Activated CD8-positive, alpha-beta memory T cell treated with anti-CD3 and anti-CD28 coated beads for 4 hours (primary cell): Measurements from ENCODE around the gene MBD3L5.
"Not testable (repeated sequence)": the region's sequence is repeated elsewhere in the genome, so short reads cannot be mapped to it uniquely, and the experiment has no call there.

ENCODE experiments used
- DNase-seq, 2 donors: peaks; one replicate each; pipeline ENCODE4 v3.0.0-alpha.2; 2020; ENCODE audit warnings: low read depth in 2 of 2

Gene MBD3L5

GRCh38 chr19:7030278-7030677 is at the start of gene MBD3L5:
MBD3L5 (plus strand) TSS chr19:7030578; CDS start chr19:7030612, 34 bp downstream.
- not testable (repeated sequence) for DNase-seq

DNA sequence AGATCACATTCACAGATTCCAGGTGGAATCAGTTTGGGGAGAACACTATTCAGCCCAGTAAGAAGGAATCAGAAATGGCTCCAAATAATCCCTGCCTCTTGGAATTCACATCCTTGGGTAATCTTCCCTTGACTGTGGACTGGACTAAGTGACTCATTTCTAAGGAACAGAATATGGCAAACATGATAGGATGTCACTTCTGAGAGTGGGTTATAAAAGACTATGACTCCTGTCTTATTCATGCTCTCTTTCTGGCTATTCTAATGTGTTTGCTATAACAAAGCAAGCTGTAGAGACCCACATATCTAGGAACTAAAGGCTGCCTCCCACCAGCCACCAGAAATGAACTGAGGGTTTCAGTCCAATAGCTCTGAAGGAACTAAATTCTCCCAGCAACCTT is 46.9 kb upstream of the MBD3L5 start:
- DNase-seq, result no peak

GRCh38 chr19:6987850-6988249 is 42.5 kb upstream of the MBD3L5 start:
- DNase-seq, result no peak

DNA sequence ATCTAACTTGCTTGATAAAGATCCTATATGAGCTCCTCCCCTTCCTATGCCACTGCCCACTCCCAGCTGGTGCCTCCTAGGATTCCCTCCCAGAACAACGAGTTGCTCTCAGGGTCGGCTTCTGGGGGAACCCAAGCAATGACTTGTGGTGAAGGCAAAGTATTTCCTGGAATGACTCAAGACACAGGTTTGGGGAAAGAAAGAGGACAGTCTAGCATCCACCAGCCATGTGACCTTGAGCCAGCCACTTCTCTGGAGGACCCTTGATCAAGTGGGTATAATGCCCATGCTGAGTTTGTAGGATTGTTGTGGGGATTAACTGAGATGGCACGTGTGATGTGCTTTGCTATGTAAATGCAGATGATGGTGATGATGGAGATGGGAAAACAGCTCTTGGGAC is 42.1 kb upstream of the MBD3L5 start:
- no peak for DNase-seq

GRCh38 chr19:6995054-6995453 is 35.3 kb upstream of the MBD3L5 start:
- no peak for DNase-seq

DNA sequence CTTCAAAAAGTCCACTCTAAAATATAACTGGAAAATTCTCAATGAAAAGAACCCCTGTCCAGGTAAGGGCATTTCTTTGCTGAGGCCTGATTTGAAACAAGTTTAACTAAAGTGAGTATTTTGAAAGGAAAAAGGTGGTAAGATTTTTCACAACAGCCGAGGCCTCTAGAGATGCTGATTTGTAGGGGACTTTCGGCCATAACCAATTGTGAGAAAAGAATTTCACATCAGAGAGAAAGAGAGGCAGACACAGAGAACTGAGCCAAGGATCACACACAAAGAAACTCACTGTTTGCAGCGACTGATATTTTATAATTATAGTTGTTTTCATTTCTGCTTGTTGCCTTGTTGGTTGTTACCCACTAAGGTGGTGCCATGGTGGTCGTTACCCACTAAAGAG is 33.6 kb upstream of the MBD3L5 start:
- no peak for DNase-seq

- no peak for DNase-seq
Observed at GRCh38 chr19:6997679-6998445, 32.5 kb upstream of the MBD3L5 start.

DNA sequence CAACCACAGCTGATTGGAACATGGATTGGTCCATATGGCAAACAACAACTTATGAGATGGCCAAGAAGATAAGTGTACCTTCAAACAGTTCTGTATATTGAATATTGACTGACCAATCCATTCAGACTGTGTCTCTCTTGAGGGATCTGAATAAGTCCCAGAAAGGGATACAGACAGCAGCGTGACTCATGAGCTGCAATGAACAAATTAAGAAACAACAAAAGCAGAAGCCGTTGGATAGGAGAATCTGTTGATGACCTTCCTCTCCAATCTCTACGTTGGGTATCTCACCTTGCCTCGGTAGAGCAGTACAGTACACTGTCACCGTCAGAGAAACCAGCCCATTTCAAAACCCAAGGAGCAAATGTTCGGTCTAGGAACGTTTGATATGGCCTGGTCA is 30.4 kb upstream of the MBD3L5 start:
- DNase-seq, result no peak

DNA sequence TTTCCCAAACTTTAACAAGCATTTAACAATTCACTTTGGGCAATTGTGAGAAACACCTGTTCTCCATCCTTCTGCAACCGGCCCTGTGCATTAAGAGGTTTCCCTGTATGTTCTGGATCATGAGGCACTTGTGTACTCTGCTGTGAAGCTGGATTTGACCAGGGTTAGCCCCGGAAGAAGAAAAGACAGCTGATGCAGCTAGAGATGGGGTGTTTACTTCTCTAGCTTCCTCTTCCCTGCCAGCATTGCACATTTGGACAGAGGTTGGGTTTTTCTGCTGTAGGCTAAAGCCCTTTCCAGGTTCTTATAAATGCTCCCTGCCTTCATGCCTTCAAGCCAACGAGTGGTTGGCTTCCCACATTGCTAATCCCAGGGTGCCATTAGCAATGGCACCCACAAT is 30.0 kb upstream of the MBD3L5 start:
- DNase-seq, result no peak

DNA sequence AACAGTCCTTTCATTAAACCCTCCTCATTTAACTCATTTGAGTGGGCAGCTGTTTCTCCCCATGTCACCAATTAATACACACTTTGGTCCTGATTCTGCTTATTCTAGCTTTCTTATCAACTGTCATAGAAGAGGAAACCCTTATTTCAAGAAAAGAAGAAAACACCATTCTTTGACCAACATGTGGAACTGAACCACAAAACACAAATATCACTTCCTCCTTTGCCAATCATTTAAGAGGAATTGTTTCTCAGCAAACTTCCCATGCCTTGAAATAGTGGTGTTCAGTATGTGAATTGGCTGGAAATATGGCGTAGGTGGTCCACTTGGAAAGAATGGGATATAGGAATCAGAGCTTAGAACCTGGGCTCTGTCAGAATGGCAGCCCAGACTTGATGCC is 29.6 kb upstream of the MBD3L5 start:
- no peak for DNase-seq

DNA sequence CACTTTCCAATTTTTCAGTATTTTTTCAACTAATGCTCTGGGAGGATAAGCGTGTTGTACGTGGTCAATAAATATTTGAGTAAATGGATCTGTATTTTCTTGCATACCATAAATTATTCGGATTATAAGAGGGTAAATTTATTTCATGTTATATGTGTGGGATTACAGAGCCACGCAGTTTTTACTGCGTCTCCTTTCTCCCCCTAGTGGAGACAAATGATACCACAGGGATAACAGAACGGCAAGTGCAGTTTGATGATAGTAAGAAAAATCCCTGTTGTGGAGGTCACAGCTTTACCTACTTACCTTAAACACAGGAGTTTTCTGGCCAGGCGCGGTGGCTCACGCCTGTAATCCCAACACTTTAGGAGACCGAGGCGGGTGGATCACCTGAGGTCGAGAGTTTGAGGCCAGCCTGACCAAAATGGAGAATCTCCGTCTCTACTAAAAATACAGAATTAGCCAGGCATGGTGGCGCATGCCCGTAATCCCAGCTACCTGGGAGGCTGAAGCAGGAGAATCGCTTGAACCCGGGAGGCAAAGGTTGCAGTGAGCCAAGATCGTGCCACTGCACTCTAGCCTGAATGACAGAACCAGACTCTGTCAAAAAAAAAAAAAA is 26.0 kb upstream of the MBD3L5 start:
- no peak for DNase-seq

DNA sequence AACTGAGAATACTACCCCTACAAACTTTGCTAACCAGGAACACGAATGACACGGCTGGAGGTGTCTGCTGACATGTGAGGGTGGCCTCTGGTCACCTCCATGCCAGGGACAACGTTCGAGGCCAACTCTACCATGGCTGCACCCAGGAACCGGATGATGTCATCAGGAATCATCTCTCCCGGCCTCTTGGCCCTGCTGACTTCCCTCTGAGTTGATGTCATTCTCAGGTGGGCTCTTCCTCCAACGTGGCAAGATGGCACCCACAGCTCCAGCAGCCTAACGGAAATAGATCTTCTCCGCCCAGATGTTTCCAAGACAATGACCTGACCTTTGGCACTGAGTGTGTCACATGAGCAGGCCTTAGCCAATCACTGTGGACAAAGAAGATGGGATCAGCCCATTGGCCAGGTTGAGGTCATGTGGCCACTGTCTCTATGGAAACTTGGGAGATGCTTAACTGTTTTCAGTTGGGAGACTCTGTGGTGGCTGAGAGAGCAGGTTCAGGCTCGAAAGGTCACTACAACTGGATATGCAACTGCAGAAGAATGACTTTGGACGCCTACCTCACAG is 24.2 kb upstream of the MBD3L5 start:
- DNase-seq, result no peak

DNA sequence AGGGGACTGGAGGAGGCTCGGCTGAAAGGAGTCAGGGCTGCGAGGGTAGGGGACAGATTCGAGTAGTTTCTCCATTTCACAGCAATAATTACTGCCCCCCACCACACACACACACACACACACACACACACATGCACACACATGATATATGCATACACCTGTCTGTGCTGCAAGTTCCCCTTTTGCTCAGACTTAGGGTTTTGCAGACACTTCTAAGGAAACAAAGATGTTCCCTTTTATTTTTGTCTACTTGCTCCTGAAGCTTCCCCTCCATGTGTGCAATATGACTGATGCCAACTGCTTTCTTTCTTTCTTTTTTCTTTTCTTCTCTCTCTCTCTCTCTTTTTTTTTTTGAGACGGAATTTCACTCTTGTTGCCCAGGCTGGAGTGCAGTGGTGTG is 22.5 kb upstream of the MBD3L5 start:
- DNase-seq, result no peak

GRCh38 chr19:7010722-7011593 is 19.4 kb upstream of the MBD3L5 start:
- no peak for DNase-seq

- DNase-seq, result no peak
Observed at GRCh38 chr19:7013678-7014077, 16.7 kb upstream of the MBD3L5 start.

- no peak for DNase-seq
Observed at GRCh38 chr19:7018828-7019227, 11.6 kb upstream of the MBD3L5 start.

DNA sequence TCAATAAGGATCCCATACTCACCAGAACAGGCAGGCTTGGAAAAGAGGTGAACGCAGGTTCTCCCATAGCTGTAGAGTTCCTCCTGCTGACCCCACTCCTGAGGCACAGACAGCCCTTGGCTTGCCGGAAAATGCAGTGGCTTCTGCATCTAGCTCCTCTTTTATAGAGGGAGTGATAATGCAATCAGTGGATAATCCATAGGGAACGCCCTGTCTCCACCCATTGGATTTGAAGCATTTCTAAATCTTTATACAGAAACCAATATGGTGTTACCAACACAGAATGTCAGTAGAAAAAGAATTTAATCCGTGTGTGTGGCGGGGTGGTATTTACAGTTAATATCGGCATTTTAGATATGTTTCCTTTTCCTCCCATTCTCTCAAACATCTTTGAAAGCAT is 9.0 kb upstream of the MBD3L5 start, which contains the start of gene MBD3L2B:
Gene MBD3L2B, minus strand, starts transcription at position 101 of the 400 bp plus-strand sequence. Its CDS starts 34 bp downstream, at position 67.
- DNase-seq, result not testable (repeated sequence)

GRCh38 chr19:7028790-7029189 is 1.6 kb upstream of the MBD3L5 start:
- DNase-seq, result not testable (repeated sequence)

DNA sequence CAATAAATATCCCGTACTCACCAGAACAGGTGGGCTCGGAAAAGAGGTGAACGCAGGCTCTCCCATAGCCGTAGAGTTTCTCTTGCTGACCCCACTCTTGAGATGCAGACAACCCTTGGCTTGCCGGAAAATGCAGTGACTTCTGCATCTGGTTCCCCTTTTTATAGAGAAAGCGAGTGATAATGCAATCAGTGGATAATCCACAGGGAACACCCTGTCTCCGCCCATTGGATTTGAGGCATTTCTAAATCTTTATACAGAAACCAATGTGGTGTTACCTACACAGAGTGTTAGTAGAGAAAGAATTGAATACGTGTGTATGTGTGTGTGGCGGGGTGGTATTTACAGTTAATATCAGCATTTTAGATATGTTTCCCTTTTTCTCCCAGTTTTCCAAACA is 9.7 kb downstream of the MBD3L5 start, which contains the start of gene MBD3L4:
Gene MBD3L4, minus strand, starts transcription at position 101 of the 400 bp plus-strand sequence. Its CDS starts 35 bp downstream, at position 66.
- DNase-seq, result not testable (repeated sequence)

- DNase-seq, result not testable (repeated sequence)
Observed at GRCh38 chr19:7041563-7041962, 11.2 kb downstream of the MBD3L5 start.

DNA sequence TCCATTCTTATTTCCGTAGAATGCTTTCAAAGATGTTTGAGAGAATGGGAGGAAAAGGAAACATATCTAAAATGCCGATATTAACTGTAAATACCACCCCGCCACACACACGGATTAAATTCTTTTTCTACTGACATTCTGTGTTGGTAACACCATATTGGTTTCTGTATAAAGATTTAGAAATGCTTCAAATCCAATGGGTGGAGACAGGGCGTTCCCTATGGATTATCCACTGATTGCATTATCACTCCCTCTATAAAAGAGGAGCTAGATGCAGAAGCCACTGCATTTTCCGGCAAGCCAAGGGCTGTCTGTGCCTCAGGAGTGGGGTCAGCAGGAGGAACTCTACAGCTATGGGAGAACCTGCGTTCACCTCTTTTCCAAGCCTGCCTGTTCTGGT is 18.6 kb downstream of the MBD3L5 start, which contains the start of gene MBD3L2:
Gene MBD3L2, plus strand, starts transcription at position 301 of the 400 bp plus-strand sequence. Its CDS starts 53 bp downstream, at position 354.
- not testable (repeated sequence) for DNase-seq

GRCh38 chr19:7051421-7051820 is 21.0 kb downstream of the MBD3L5 start:
- not testable (repeated sequence) for DNase-seq
